Breast epithelium (tissue), 4 donors: Measurements from ENCODE around the gene PRLR. TPM values are rescaled to one million over a fixed set of nuclear protein-coding genes. Genes with fewer than 3 reads are reported as not detected.

Experiments used
- DNase-seq, 2 donors: peaks; one replicate each; pipeline ENCODE4 v3.0.0-alpha.2; 2019; ENCODE audit warnings: low spot score in 2 of 2
- H3K27ac ChIP-seq, 2 donors: fragments of 200-600 bp; sonication (generic) in 1 of 2; one replicate each; pipeline ENCODE4 v1.5.1; 2016 to 2019; ENCODE audit warnings: mild to moderate bottlenecking in 1 of 2
- H3K27me3 ChIP-seq, 2 donors: fragments of 200-600 bp; sonication (generic) in 1 of 2; one replicate each; pipeline versions ENCODE4 v1.5.1 to v1.6.0; 2017 to 2019; ENCODE audit warnings: control low read depth in 1 of 2, mild to moderate bottlenecking in 1 of 2
- H3K36me3 ChIP-seq: fragments of 200-600 bp; one replicate; pipeline ENCODE4 v1.5.1; 2019
- H3K4me1 ChIP-seq, 2 donors: fragments of 200-600 bp; sonication (generic); one replicate each; pipeline ENCODE4 v1.5.1; 2016 to 2019; ENCODE audit warnings: control low read depth in 1 of 2
- H3K4me3 ChIP-seq, 3 donors: fragments of 200-600 bp; sonication (generic); 1 replicate in 2 of 3; 2 replicates in 1 of 3; pipeline ENCODE4 v1.5.1; 2016 to 2019; ENCODE audit warnings: mild to moderate bottlenecking in 3 of 3, moderate library complexity in 2 of 3
- H3K9me3 ChIP-seq, 2 donors: fragments of 200-600 bp; sonication (generic) in 1 of 2; one replicate each; pipeline ENCODE4 v1.5.1; 2016 to 2019; ENCODE audit warnings: control low read depth in 1 of 2
- POLR2A ChIP-seq: fragments of 450-650 bp; IDR thresholded peaks from one replicate; pipeline ENCODE4 v1.6.1; 2016; ENCODE audit warnings: antibody characterized with exemption, mild to moderate bottlenecking, moderate library complexity
- POLR2AphosphoS5 ChIP-seq, 3 donors: sonication (generic); formaldehyde crosslinking; IDR thresholded peaks; one replicate each; pipeline ENCODE4 v1.6.1; 2017; ENCODE audit warnings: antibody characterized with exemption in 3 of 3
- intact Hi-C: fragments of 100-400 bp; cut with DNase I; formaldehyde crosslinking; loops from one replicate; pipeline ENCODE4 v1.15.1; 2023; ENCODE audit warnings: low total_unique reads
- total RNA-seq, 3 donors: library from RNA; depleted of rRNA; stranded (reverse); fragments of >200 nt; gene quantifications; one replicate each; pipeline ENCODE4 v1.1.0, GENCODE V29; 2016
- TF ChIP-seq, protein P1 (sequence below), 3 donors: fragments of 450-650 bp; IDR thresholded peaks; one replicate each; pipeline ENCODE4 v1.5.1; 2016 to 2017; ENCODE audit warnings: antibody characterized with exemption in 3 of 3, mild to moderate bottlenecking in 3 of 3, moderate library complexity in 3 of 3

PRLR gene
- total RNA-seq, 3 donors from 2014 or later = 2.6 to 78.0 (median 28.8) TPM

- H3K36me3 ChIP-seq = no peaks in the 10 kb centered on the region
- H3K27me3 ChIP-seq = no peaks in the 10 kb centered on the region
- H3K4me3 ChIP-seq = peak overlapping the region in 2 of 3 donors; percentile 38 to 65
- no peaks in the 10 kb centered on the region for H3K4me1 ChIP-seq
- TF ChIP-seq POLR2A = no peak
- TF ChIP-seq, protein P1, sequence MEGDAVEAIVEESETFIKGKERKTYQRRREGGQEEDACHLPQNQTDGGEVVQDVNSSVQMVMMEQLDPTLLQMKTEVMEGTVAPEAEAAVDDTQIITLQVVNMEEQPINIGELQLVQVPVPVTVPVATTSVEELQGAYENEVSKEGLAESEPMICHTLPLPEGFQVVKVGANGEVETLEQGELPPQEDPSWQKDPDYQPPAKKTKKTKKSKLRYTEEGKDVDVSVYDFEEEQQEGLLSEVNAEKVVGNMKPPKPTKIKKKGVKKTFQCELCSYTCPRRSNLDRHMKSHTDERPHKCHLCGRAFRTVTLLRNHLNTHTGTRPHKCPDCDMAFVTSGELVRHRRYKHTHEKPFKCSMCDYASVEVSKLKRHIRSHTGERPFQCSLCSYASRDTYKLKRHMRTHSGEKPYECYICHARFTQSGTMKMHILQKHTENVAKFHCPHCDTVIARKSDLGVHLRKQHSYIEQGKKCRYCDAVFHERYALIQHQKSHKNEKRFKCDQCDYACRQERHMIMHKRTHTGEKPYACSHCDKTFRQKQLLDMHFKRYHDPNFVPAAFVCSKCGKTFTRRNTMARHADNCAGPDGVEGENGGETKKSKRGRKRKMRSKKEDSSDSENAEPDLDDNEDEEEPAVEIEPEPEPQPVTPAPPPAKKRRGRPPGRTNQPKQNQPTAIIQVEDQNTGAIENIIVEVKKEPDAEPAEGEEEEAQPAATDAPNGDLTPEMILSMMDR (IDR thresholded peaks at IDR 0.05) = no peak
- no peak for TF ChIP-seq POLR2AphosphoS5 (IDR thresholded peaks at IDR 0.05)
- no peak overlapping the region for H3K27ac ChIP-seq
- intact Hi-C loops = no loop called here
- no peaks in the 10 kb centered on the region for H3K9me3 ChIP-seq
- DNase-seq = no peak
These were observed 2.6 kb downstream of the PRLR start for GRCh38 chr5:35227720-35228119.

GRCh38 chr5:35223787-35224395 lies 6.4 kb downstream of the PRLR start:
- Histone ChIP-seq H3K36me3 (no peaks in the 10 kb centered on the region), H3K9me3 (no peaks in the 10 kb centered on the region), H3K4me3 (no peak overlapping the region), H3K27me3 (no peaks in the 10 kb centered on the region), H3K4me1 (no peaks in the 10 kb centered on the region), H3K27ac (no peak overlapping the region)
- no peak for DNase-seq
- intact Hi-C loops = no loop called here
- TF ChIP-seq POLR2A (no peak), POLR2AphosphoS5 (IDR thresholded peaks at IDR 0.05) (no peak)
- TF ChIP-seq, protein P1 (IDR thresholded peaks at IDR 0.05) = no peak

- Histone ChIP-seq H3K4me1 (no peaks in the 10 kb centered on the region), H3K36me3 (no peaks in the 10 kb centered on the region), H3K9me3 (no peaks in the 10 kb centered on the region), H3K27me3 (no peaks in the 10 kb centered on the region), H3K27ac (no peak overlapping the region), H3K4me3 (no peak overlapping the region)
- intact Hi-C loops = no loop called here
- DNase-seq = no peak
- TF ChIP-seq POLR2A (no peak), POLR2AphosphoS5 (IDR thresholded peaks at IDR 0.05) (no peak)
- TF ChIP-seq, protein P1 (IDR thresholded peaks at IDR 0.05) = no peak
These were observed 9.3 kb downstream of the PRLR start for GRCh38 chr5:35220967-35221366.

- Histone ChIP-seq H3K4me3 (no peak overlapping the region), H3K4me1 (no peaks in the 10 kb centered on the region), H3K9me3 (no peaks in the 10 kb centered on the region), H3K27ac (no peak overlapping the region), H3K36me3 (no peaks in the 10 kb centered on the region), H3K27me3 (no peaks in the 10 kb centered on the region)
- intact Hi-C loops = no loop called here
- DNase-seq = no peak
- TF ChIP-seq POLR2AphosphoS5 (IDR thresholded peaks at IDR 0.05) (no peak), POLR2A (no peak)
- TF ChIP-seq, protein P1 (IDR thresholded peaks at IDR 0.05) = no peak
These were observed 11.3 kb downstream of the PRLR start for GRCh38 chr5:35218981-35219380.

DNA sequence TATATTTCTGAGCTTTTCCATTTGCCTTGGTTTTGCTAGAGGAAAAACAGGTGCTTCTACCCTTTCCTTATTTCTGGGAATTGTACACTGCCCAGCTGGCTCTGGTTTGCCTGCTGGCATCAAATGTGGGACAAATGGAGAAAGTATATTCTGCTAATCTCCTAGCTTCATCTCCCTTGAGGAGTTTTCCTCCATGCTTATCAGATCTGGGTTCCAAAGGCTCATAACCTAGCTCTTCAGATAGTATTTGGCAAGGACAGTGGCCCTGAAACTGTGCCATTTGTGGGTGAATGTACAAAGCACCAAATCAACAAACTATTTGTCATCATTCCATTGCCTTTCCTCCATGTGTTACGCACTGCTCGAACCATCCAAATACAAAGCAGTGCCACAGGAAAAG lies 16.2 kb downstream of the PRLR start:
- TF ChIP-seq, protein P1 (IDR thresholded peaks at IDR 0.05) = no peak
- peak in 1 of 3 donors; percentile 11 for TF ChIP-seq POLR2AphosphoS5 (IDR thresholded peaks at IDR 0.05)
- intact Hi-C loops = no loop called here
- no peaks in the 10 kb centered on the region for H3K27me3 ChIP-seq

More for the DNA sequence above, 16.2 kb downstream of the PRLR start:
- DNase-seq = no peak
- Histone ChIP-seq H3K4me1 (no peaks in the 10 kb centered on the region), H3K4me3 (no peak overlapping the region), H3K36me3 (no peaks in the 10 kb centered on the region), H3K9me3 (no peaks in the 10 kb centered on the region), H3K27ac (peak overlapping the region; percentile 19 to 56)
